DOHH2 (cell line): ENCODE data around the gene NDRG2.

ENCODE experiments used
- EZH2phosphoT487 ChIP-seq: fragments of 200-600 bp; sonication (generic); IDR thresholded peaks from 2 replicates; pipeline ENCODE4 v1.6.1; 2017; ENCODE audit warnings: borderline replicate concordance, mild to moderate bottlenecking, antibody characterized with exemption, low read length, moderate library complexity, mixed read lengths
- TF ChIP-seq, protein P1 (sequence below): fragments of 200-600 bp; sonication (generic); IDR thresholded peaks from one replicate; pipeline ENCODE4 v1.5.1; 2014; ENCODE audit warnings: antibody characterized with exemption, mild to moderate bottlenecking, low read depth, low read length; ENCODE audit not compliant: poor library complexity, severe bottlenecking

DNA sequence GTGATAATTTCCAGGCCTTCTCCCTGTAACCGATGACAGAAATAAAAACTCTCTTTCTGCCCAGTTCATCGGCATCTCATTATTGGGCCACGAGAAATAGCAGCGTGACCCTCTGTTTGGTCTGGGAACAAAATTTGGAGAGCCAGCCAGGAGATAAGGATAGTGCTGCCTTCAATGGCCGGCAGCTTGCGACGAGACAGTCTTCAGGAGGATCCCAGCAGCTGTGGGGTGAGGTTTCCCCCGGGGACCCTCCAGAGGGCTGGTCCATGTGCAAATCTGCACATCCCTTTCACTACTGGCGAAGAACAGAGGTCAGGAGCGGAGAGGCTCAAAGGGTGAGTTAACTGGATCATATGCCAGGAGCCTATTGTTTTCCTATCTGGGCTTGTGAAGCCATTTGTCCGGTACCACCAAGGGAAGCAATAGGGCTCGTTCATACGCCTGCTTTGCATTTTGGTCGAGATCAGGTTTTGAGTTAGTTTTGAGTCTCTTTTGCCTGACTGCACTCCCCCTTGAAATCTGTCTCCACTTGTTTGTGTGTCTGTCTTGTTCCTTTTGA lies 21.0 kb downstream of the NDRG2 start:
- TF ChIP-seq, protein P1, sequence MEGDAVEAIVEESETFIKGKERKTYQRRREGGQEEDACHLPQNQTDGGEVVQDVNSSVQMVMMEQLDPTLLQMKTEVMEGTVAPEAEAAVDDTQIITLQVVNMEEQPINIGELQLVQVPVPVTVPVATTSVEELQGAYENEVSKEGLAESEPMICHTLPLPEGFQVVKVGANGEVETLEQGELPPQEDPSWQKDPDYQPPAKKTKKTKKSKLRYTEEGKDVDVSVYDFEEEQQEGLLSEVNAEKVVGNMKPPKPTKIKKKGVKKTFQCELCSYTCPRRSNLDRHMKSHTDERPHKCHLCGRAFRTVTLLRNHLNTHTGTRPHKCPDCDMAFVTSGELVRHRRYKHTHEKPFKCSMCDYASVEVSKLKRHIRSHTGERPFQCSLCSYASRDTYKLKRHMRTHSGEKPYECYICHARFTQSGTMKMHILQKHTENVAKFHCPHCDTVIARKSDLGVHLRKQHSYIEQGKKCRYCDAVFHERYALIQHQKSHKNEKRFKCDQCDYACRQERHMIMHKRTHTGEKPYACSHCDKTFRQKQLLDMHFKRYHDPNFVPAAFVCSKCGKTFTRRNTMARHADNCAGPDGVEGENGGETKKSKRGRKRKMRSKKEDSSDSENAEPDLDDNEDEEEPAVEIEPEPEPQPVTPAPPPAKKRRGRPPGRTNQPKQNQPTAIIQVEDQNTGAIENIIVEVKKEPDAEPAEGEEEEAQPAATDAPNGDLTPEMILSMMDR: no peak
- no peak for TF ChIP-seq EZH2phosphoT487
